Myocyte (in vitro differentiated cells): ENCODE measurements around the gene MSMO1. TPM values are rescaled to one million over a fixed set of nuclear protein-coding genes. Genes with fewer than 3 reads are reported as not detected.

Experiments
- DNase-seq: peaks from one replicate; pipeline ENCODE4 v3.0.0-alpha.2; 2012; ENCODE audit warnings: low read depth
- total RNA-seq: library from RNA; depleted of rRNA; stranded (reverse); fragments of >200 nt; gene quantifications from 2 replicates; pipeline ENCODE4 v1.2.3, GENCODE V29; 2014

The MSMO1 gene
- total RNA-seq, 1 donor from 2014 or later: 354 TPM

- DNase-seq: peak; percentile 32
Observed at GRCh38 chr4:165359506-165359905, 32.0 kb downstream of the MSMO1 start.

- DNase-seq: peak; percentile 31
Observed at GRCh38 chr4:165360041-165360695, 32.7 kb downstream of the MSMO1 start.

GRCh38 chr4:165360985-165361670 lies 33.7 kb downstream of the MSMO1 start:
- DNase-seq: no peak

- DNase-seq: no peak
Observed at GRCh38 chr4:165361810-165362209, 34.3 kb downstream of the MSMO1 start.

GRCh38 chr4:165364452-165365080 lies 37.1 kb downstream of the MSMO1 start:
- no peak for DNase-seq

- DNase-seq: no peak
Observed at GRCh38 chr4:165367040-165367439, 39.6 kb downstream of the MSMO1 start.

- no peak for DNase-seq
Observed at GRCh38 chr4:165368114-165368513, 40.6 kb downstream of the MSMO1 start.

- DNase-seq: no peak
Observed at GRCh38 chr4:165368567-165368966, 41.1 kb downstream of the MSMO1 start.

GRCh38 chr4:165369522-165369921 lies 42.1 kb downstream of the MSMO1 start:
- DNase-seq: no peak

- no peak for DNase-seq
Observed at GRCh38 chr4:165370530-165370929, 43.1 kb downstream of the MSMO1 start.

GRCh38 chr4:165375465-165375864 lies 48.0 kb downstream of the MSMO1 start:
- no peak for DNase-seq

GRCh38 chr4:165378398-165378744 lies 50.9 kb downstream of the MSMO1 start:
- DNase-seq: no peak

- peak; percentile 76 for DNase-seq
Observed at GRCh38 chr4:165378745-165379677, 51.5 kb downstream of the MSMO1 start, which contains the start of gene CPE. Gene CPE (plus strand): TSS chr4:165379008. CDS start chr4:165379222, 214 bp downstream.

GRCh38 chr4:165379678-165380064 lies 52.2 kb downstream of the MSMO1 start:
- DNase-seq: no peak

GRCh38 chr4:165380805-165381204 lies 53.3 kb downstream of the MSMO1 start:
- no peak for DNase-seq

GRCh38 chr4:165381821-165382373 lies 54.4 kb downstream of the MSMO1 start:
- DNase-seq: no peak

- no peak for DNase-seq
Observed at GRCh38 chr4:165382640-165383039, 55.2 kb downstream of the MSMO1 start.

- peak; percentile 37 for DNase-seq
Observed at GRCh38 chr4:165383591-165384073, 56.2 kb downstream of the MSMO1 start.

- no peak for DNase-seq
Observed at GRCh38 chr4:165384186-165384585, 56.7 kb downstream of the MSMO1 start.

GRCh38 chr4:165384598-165384997 lies 57.1 kb downstream of the MSMO1 start:
- no peak for DNase-seq

- DNase-seq: no peak
Observed at GRCh38 chr4:165385126-165385525, 57.7 kb downstream of the MSMO1 start.
